Gastroesophageal sphincter (tissue), 4 donors: ENCODE data around the gene GNG11. TPM values are rescaled to one million over a fixed set of nuclear protein-coding genes. Genes with fewer than 3 reads are reported as not detected.

Experiments
- ATAC-seq: fragments of 150-250 bp; one replicate; pipeline ENCODE4 v1.9.1; 2016; ENCODE audit warnings: mild to moderate bottlenecking, moderate library complexity
- H3K27ac ChIP-seq, 4 donors: fragments of 200-600 bp; sonication (generic) in 3 of 4; 1 replicate in 3 of 4; 2 replicates in 1 of 4; pipeline ENCODE4 v1.5.1; 2016 to 2019
- H3K27me3 ChIP-seq: fragments of 200-600 bp; sonication (generic); one replicate; pipeline ENCODE4 v1.5.1; 2019
- H3K36me3 ChIP-seq, 2 donors: fragments of 200-600 bp; sonication (generic); one replicate each; pipeline ENCODE4 v1.5.1; 2019; ENCODE audit warnings: control low read depth in 1 of 2
- H3K4me1 ChIP-seq, 3 donors: fragments of 200-600 bp; sonication (generic); 1 replicate in 2 of 3; 2 replicates in 1 of 3; pipeline ENCODE4 v1.5.1; 2016 to 2019; ENCODE audit warnings: control low read depth in 2 of 3
- H3K4me3 ChIP-seq, 2 donors: fragments of 200-600 bp; sonication (generic); one replicate each; pipeline ENCODE4 v1.5.1; 2019; ENCODE audit warnings: mild to moderate bottlenecking in 1 of 2, moderate library complexity in 1 of 2
- H3K9me3 ChIP-seq, 3 donors: fragments of 200-600 bp; sonication (generic); one replicate each; pipeline ENCODE4 v1.5.1; 2017 to 2019; ENCODE audit warnings: control low read depth in 2 of 3
- CTCF ChIP-seq, 4 experiments: fragments of 200-600 bp in 2 of 4; fragments of 450-650 bp in 2 of 4; sonication (generic) in 1 of 4; IDR thresholded peaks; one replicate each; pipeline ENCODE4 v1.5.1; 2017 to 2019; ENCODE audit warnings: antibody characterized with exemption in 4 of 4, mild to moderate bottlenecking in 2 of 4, moderate library complexity in 2 of 4
- EP300 ChIP-seq: sonication (generic); formaldehyde crosslinking; IDR thresholded peaks from one replicate; pipeline ENCODE4 v1.6.1; 2017; ENCODE audit warnings: antibody characterized with exemption, mild to moderate bottlenecking
- POLR2A ChIP-seq, 2 donors: fragments of 450-650 bp; IDR thresholded peaks; one replicate each; pipeline ENCODE4 v1.6.1; 2017; ENCODE audit warnings: antibody characterized with exemption in 2 of 2, mild to moderate bottlenecking in 2 of 2, moderate library complexity in 1 of 2
- POLR2AphosphoS5 ChIP-seq: sonication (generic); formaldehyde crosslinking; IDR thresholded peaks from one replicate; pipeline ENCODE4 v1.6.1; 2017; ENCODE audit warnings: antibody characterized with exemption
- WGBS, 2 donors: methylation state at CpG; one replicate each; pipeline ENCODE4 v1.1.5; 2018; ENCODE audit warnings: low coverage in 1 of 2; 5-methylcytosine and 5-hydroxymethylcytosine counted together
- small RNA-seq, 4 donors: library from RNA; depleted of rRNA; stranded (forward); fragments of <200 nt; gene quantifications; one replicate each; pipeline ENCODE3, GENCODE V24; 2016
- total RNA-seq, 4 donors: library from RNA; depleted of rRNA; stranded (reverse); fragments of >200 nt; gene quantifications; one replicate each; pipeline ENCODE4 v1.1.0, GENCODE V29; 2016

The GNG11 gene
- total RNA-seq, 4 donors from 2014 or later: 14.2 to 36.5 (median 26.1) TPM

- Histone ChIP-seq H3K27me3 (no peaks in the 10 kb centered on the region), H3K4me1 (no peaks in the 10 kb centered on the region), H3K36me3 (no peaks in the 10 kb centered on the region), H3K4me3 (no peak overlapping the region), H3K9me3 (no peaks in the 10 kb centered on the region), H3K27ac (no peak overlapping the region)
- TF ChIP-seq EP300 (no peak), CTCF (IDR thresholded peaks at IDR 0.05) (no peak), POLR2A (IDR thresholded peaks at IDR 0.05) (no peak), POLR2AphosphoS5 (no peak)
- WGBS, 2 donors: 48 to 77% methylated on average over 2 of the region's 2 CpGs
- no peak for ATAC-seq
Measured at GRCh38 chr7:93968911-93969620, 47.5 kb downstream of the GNG11 start.

- Histone ChIP-seq H3K4me1 (no peaks in the 10 kb centered on the region), H3K27me3 (no peaks in the 10 kb centered on the region), H3K4me3 (no peak overlapping the region), H3K36me3 (no peaks in the 10 kb centered on the region), H3K9me3 (no peaks in the 10 kb centered on the region), H3K27ac (no peak overlapping the region)
- TF ChIP-seq POLR2AphosphoS5: no peak
- TF ChIP-seq CTCF (IDR thresholded peaks at IDR 0.05): no peak
- no peak for TF ChIP-seq POLR2A (IDR thresholded peaks at IDR 0.05)
- no peak for TF ChIP-seq EP300
- 37 to 54% methylated on average over 6 of the region's 6 CpGs for WGBS, 2 donors
- no peak for ATAC-seq
Measured at GRCh38 chr7:93972029-93972725, 50.6 kb downstream of the GNG11 start.

DNA sequence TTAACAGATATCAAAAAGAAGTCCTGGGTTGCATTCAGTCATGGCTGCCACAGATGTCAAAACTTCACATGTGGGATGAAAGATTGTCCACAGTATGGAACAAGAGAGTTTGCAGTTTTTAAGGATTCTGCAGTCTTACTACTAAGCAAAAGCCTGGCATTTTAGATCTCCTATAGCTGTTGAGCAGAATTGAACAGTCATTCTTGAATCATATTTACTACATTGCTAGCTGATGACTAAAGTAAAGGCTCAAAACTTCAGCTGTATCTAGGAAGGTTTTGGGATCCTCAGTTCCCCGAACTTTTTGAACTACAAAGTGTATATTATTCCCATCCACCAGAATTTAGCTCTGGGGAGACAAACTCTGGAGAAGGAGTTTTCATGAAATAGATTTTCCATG is 51.6 kb downstream of the GNG11 start:
- no peaks in the 10 kb centered on the region for H3K4me1 ChIP-seq
- WGBS, 2 donors: 88 to 92% methylated on average over 1 of the region's 1 CpG
- no peak overlapping the region for H3K27ac ChIP-seq
- no peak for ATAC-seq
- H3K9me3 ChIP-seq: no peaks in the 10 kb centered on the region
- H3K4me3 ChIP-seq: no peak overlapping the region
- TF ChIP-seq POLR2A (IDR thresholded peaks at IDR 0.05) (no peak), EP300 (no peak)
- no peaks in the 10 kb centered on the region for H3K36me3 ChIP-seq
- no peaks in the 10 kb centered on the region for H3K27me3 ChIP-seq

- ATAC-seq: no peak
- Histone ChIP-seq H3K9me3 (no peaks in the 10 kb centered on the region), H3K36me3 (no peaks in the 10 kb centered on the region), H3K27me3 (no peaks in the 10 kb centered on the region), H3K27ac (no peak overlapping the region), H3K4me1 (no peaks in the 10 kb centered on the region), H3K4me3 (no peak overlapping the region)
- WGBS, 2 donors: 61 to 78% methylated on average over 4 to 7 of the region's 7 CpGs
- TF ChIP-seq POLR2AphosphoS5 (no peak), POLR2A (IDR thresholded peaks at IDR 0.05) (no peak), CTCF (IDR thresholded peaks at IDR 0.05) (no peak), EP300 (no peak)
Measured at GRCh38 chr7:93977211-93977950, 55.8 kb downstream of the GNG11 start.

Small RNA genes lying within 50 kb of the gene (small RNA-seq; reads per million reads assigned to genes)
- 0 reads per million in 4 donors for gene AC002076.2

Other genes starting within 250 kb of the GNG11 start
- 10 to 100 TPM in 1 of 4 donors, 1 to 10 TPM in 2, under 1 TPM in 1; 0.85 to 40.1 (median 5.6) TPM for gene TFPI2, start 31.0 kb upstream of the GNG11 start, total RNA-seq
- not detected for gene GNGT1, start 15.2 kb upstream of the GNG11 start, total RNA-seq
- gene BET1, start 82.6 kb downstream of the GNG11 start, total RNA-seq: 10 to 100 TPM; 13.4 to 22.7 (median 19.4) TPM